Uterus (tissue), 4 donors: ENCODE data around the gene PHF2. TPM values are rescaled to one million over a fixed set of nuclear protein-coding genes. Genes with fewer than 3 reads are reported as not detected.
A peak's percentile ranks its signal among the peaks of the same experiment; 100 is the strongest.

Experiments
- DNase-seq, 2 donors: peaks; one replicate each; pipeline ENCODE4 v3.0.0-alpha.2; 2019 to 2020
- H3K27ac ChIP-seq, 2 donors: fragments of 200-600 bp; sonication (generic); 1 replicate in 1 of 2; 2 replicates in 1 of 2; pipeline ENCODE4 v1.5.1; 2016 to 2018
- H3K27me3 ChIP-seq, 2 donors: fragments of 200-600 bp; sonication (generic); one replicate each; pipeline ENCODE4 v1.5.1; 2018 to 2019; ENCODE audit warnings: control low read depth in 1 of 2
- H3K36me3 ChIP-seq, 2 donors: fragments of 200-600 bp; sonication (generic); one replicate each; pipeline ENCODE4 v1.5.1; 2019; ENCODE audit warnings: control low read depth in 1 of 2
- H3K4me1 ChIP-seq, 2 donors: fragments of 200-600 bp; sonication (generic); one replicate each; pipeline ENCODE4 v1.5.1; 2018 to 2019; ENCODE audit warnings: control low read depth in 1 of 2
- H3K4me3 ChIP-seq, 2 donors: fragments of 200-600 bp; sonication (generic); 1 replicate in 1 of 2; 2 replicates in 1 of 2; pipeline ENCODE4 v1.5.1; 2018 to 2019; ENCODE audit warnings: mild to moderate bottlenecking in 1 of 2
- H3K9me3 ChIP-seq, 2 donors: fragments of 200-600 bp; sonication (generic); one replicate each; pipeline ENCODE4 v1.5.1; 2019; ENCODE audit warnings: control low read depth in 1 of 2
- POLR2A ChIP-seq, 2 donors: fragments of 450-650 bp; IDR thresholded peaks; one replicate each; pipeline ENCODE4 v1.6.1; 2016; ENCODE audit warnings: antibody characterized with exemption in 2 of 2, mild to moderate bottlenecking in 1 of 2, moderate library complexity in 1 of 2
- intact Hi-C: fragments of 100-400 bp; cut with DNase I; formaldehyde crosslinking; loops from one replicate; pipeline ENCODE4 v1.15.1; 2023; ENCODE audit warnings: low total_unique reads
- total RNA-seq, 4 donors: library from RNA; depleted of rRNA in 3 of 4; stranded (reverse); fragments of >200 nt in 3 of 4; gene quantifications; one replicate each; pipeline versions ENCODE4 v1.1.0 to v1.2.4, GENCODE V29; 2014 to 2023
- TF ChIP-seq, protein P1 (sequence below), 4 experiments: fragments of 200-600 bp in 2 of 4; fragments of 450-650 bp in 2 of 4; sonication (generic) in 2 of 4; IDR thresholded peaks; one replicate each; pipeline ENCODE4 v1.5.1; 2016 to 2019; ENCODE audit warnings: antibody characterized with exemption in 4 of 4, mild to moderate bottlenecking in 2 of 4, moderate library complexity in 1 of 4
- donor health status: DM: yes; HTN: yes; CAD: no.

Gene PHF2
- total RNA-seq, 4 donors from 2014 or later: 7.7 to 54.5 (median 25.0) TPM

GRCh38 chr9:93686127-93686879 is 109.9 kb downstream of the PHF2 start:
- TF ChIP-seq, protein P1, sequence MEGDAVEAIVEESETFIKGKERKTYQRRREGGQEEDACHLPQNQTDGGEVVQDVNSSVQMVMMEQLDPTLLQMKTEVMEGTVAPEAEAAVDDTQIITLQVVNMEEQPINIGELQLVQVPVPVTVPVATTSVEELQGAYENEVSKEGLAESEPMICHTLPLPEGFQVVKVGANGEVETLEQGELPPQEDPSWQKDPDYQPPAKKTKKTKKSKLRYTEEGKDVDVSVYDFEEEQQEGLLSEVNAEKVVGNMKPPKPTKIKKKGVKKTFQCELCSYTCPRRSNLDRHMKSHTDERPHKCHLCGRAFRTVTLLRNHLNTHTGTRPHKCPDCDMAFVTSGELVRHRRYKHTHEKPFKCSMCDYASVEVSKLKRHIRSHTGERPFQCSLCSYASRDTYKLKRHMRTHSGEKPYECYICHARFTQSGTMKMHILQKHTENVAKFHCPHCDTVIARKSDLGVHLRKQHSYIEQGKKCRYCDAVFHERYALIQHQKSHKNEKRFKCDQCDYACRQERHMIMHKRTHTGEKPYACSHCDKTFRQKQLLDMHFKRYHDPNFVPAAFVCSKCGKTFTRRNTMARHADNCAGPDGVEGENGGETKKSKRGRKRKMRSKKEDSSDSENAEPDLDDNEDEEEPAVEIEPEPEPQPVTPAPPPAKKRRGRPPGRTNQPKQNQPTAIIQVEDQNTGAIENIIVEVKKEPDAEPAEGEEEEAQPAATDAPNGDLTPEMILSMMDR (IDR thresholded peaks at IDR 0.05): no peak
- TF ChIP-seq POLR2A (IDR thresholded peaks at IDR 0.05): no peak
- Histone ChIP-seq H3K27me3 (no peaks in the 10 kb centered on the region), H3K4me3 (no peak overlapping the region), H3K27ac (no peak overlapping the region), H3K4me1 (no peaks in the 10 kb centered on the region), H3K36me3 (no peaks in the 10 kb centered on the region), H3K9me3 (peaks cover 0 to 4% of the 10 kb centered on the region in 2 donors)
- DNase-seq: no peak
- intact Hi-C loops: loop anchor here (10.0 kb wide), 1 partner anchor 278 kb away; no protein-coding TSS in a partner anchor

DNA sequence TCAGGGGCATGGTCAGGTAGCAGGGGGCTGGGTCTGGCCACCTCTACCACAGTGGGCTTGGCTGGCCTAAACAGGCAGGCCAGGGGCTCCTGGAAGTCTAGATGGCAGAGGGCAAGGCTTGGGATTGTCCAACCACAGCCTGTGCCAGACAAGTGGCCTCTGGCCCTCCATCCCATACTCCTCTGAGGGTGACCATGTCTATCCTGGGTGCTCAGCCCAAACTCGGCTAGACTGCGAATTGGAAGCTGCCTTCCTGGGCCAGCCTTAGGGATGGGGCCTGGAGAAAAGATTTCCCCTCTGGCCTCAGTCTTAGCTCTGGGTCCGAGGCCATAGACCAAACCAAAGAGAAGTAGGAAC is 110.5 kb downstream of the PHF2 start:
- no peaks in the 10 kb centered on the region for H3K36me3 ChIP-seq
- DNase-seq: peak in 1 of 2 donors; percentile 2
- no peaks in the 10 kb centered on the region for H3K27me3 ChIP-seq
- H3K9me3 ChIP-seq: peaks cover 0 to 4% of the 10 kb centered on the region in 2 donors
- intact Hi-C loops: loop anchor here (10.0 kb wide), 1 partner anchor 278 kb away; no protein-coding TSS in a partner anchor
- no peak for TF ChIP-seq POLR2A (IDR thresholded peaks at IDR 0.05)
- TF ChIP-seq, protein P1 (IDR thresholded peaks at IDR 0.05): no peak
- no peaks in the 10 kb centered on the region for H3K4me1 ChIP-seq
- H3K4me3 ChIP-seq: no peak overlapping the region
- no peak overlapping the region for H3K27ac ChIP-seq

GRCh38 chr9:93690618-93691017 is 114.2 kb downstream of the PHF2 start:
- intact Hi-C loops: no loop called here
- Histone ChIP-seq H3K4me1 (no peaks in the 10 kb centered on the region), H3K27ac (no peak overlapping the region), H3K4me3 (no peak overlapping the region), H3K9me3 (peaks cover 0 to 7% of the 10 kb centered on the region in 2 donors), H3K27me3 (no peaks in the 10 kb centered on the region), H3K36me3 (no peaks in the 10 kb centered on the region)
- no peak for DNase-seq
- no peak for TF ChIP-seq POLR2A (IDR thresholded peaks at IDR 0.05)
- TF ChIP-seq, protein P1 (IDR thresholded peaks at IDR 0.05): no peak

DNA sequence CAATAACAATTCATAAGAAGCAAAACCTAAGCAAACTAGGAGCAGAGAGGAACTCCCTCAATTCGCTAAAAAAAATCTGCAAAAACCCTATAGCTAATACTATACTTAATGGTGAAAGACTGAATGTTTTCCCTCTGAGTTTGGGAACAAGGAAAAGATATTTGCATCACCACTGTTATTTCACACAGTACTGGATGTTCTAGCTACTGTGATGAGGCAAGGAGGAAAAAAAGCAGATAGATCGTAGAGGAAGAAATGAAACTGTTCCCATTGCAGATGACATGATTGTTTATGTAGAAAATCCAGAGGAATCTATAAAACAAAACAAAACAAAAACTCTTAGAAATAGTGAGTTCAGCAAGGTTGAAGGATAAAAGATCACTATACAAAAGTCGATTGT is 116.7 kb downstream of the PHF2 start:
- DNase-seq: no peak
- no peaks in the 10 kb centered on the region for H3K4me1 ChIP-seq
- no peaks in the 10 kb centered on the region for H3K27me3 ChIP-seq
- no peak overlapping the region for H3K27ac ChIP-seq
- intact Hi-C loops: no loop called here
- peaks cover 0 to 7% of the 10 kb centered on the region in 2 donors for H3K9me3 ChIP-seq
- no peak overlapping the region for H3K4me3 ChIP-seq
- TF ChIP-seq, protein P1 (IDR thresholded peaks at IDR 0.05): no peak
- TF ChIP-seq POLR2A (IDR thresholded peaks at IDR 0.05): no peak
- H3K36me3 ChIP-seq: no peaks in the 10 kb centered on the region

GRCh38 chr9:93697352-93698139 is 121.2 kb downstream of the PHF2 start:
- no peaks in the 10 kb centered on the region for H3K27me3 ChIP-seq
- H3K27ac ChIP-seq: no peak overlapping the region
- peaks cover 0 to 4% of the 10 kb centered on the region in 2 donors for H3K9me3 ChIP-seq
- DNase-seq: no peak
- intact Hi-C loops: no loop called here
- TF ChIP-seq, protein P1 (IDR thresholded peaks at IDR 0.05): no peak
- TF ChIP-seq POLR2A (IDR thresholded peaks at IDR 0.05): no peak
- H3K4me3 ChIP-seq: no peak overlapping the region
- H3K4me1 ChIP-seq: no peaks in the 10 kb centered on the region
- no peaks in the 10 kb centered on the region for H3K36me3 ChIP-seq
